ENCODE measurements around the gene DPP3. TPM values are rescaled to one million over a fixed set of nuclear protein-coding genes. Genes with fewer than 3 reads are reported as not detected.

Gene DPP3
- total RNA-seq, 4 donors from 2014 or later = 32.8 to 116 (median 53.4) TPM

DNA sequence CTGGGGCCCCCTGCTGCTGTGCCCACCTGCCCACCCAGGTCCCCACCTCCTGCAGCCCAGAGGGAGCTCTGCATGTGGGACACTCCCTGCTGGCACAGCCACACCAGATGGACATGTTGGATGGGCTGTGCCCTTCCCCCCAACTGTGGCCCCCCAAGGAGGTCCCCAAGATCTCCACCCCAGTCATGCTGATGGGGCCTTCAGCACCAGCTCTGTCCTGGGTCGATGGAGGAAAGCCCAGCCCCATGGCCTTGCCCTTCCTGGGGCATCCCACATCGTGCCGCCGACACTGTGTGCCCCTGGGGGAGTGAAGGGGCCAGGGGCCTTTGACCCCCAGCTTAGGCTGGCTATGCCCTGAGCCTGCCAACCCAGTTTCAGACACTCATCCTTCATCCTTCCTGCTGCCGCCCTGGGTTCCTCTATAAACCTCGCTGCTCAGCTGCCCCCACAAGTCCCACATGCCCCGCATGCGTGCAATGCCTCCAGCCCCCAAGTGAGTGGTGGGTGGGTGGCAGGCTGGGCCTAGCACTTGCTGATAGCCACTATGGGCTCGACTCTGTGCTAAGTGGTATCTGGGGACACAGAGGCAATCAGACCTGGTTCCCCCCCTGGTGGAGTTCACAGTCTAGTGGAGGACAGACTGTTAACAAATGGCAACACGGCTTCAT is 3.9 kb upstream of the DPP3 start:
- no peak overlapping the region for H3K4me3 ChIP-seq
- H3K27me3 ChIP-seq = no peaks in the 10 kb centered on the region
- no peak for DNase-seq
- TF ChIP-seq POLR2AphosphoS5 (IDR thresholded peaks at IDR 0.05) = no peak
- no peak for TF ChIP-seq EP300 (IDR thresholded peaks at IDR 0.05; ENCODE audit: low read depth)
- TF ChIP-seq, protein P1, sequence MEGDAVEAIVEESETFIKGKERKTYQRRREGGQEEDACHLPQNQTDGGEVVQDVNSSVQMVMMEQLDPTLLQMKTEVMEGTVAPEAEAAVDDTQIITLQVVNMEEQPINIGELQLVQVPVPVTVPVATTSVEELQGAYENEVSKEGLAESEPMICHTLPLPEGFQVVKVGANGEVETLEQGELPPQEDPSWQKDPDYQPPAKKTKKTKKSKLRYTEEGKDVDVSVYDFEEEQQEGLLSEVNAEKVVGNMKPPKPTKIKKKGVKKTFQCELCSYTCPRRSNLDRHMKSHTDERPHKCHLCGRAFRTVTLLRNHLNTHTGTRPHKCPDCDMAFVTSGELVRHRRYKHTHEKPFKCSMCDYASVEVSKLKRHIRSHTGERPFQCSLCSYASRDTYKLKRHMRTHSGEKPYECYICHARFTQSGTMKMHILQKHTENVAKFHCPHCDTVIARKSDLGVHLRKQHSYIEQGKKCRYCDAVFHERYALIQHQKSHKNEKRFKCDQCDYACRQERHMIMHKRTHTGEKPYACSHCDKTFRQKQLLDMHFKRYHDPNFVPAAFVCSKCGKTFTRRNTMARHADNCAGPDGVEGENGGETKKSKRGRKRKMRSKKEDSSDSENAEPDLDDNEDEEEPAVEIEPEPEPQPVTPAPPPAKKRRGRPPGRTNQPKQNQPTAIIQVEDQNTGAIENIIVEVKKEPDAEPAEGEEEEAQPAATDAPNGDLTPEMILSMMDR (IDR thresholded peaks at IDR 0.05) = no peak
- no peaks in the 10 kb centered on the region for H3K36me3 ChIP-seq
- no peak overlapping the region for H3K27ac ChIP-seq
- in situ Hi-C loops (cut with MboI; ENCODE audit: low pct_ligation_motif_present in 1 of 4, low pct_unique_long_range_greater_than_20kb in 1 of 4, low sequenced_read_pairs in 3 of 4) (no loop called here), intact Hi-C loops (cut with DNase I; ENCODE audit: low total_unique reads) (no loop called here)
- H3K9me3 ChIP-seq = no peaks in the 10 kb centered on the region
- H3K4me1 ChIP-seq = peaks cover 0 to 18% (median 14%) of the 10 kb centered on the region in 4 donors
- WGBS, 2 donors (ENCODE audit: low coverage in 1 of 2) = 60 to 88% methylated on average over 1 to 10 of the region's 10 CpGs

DNA sequence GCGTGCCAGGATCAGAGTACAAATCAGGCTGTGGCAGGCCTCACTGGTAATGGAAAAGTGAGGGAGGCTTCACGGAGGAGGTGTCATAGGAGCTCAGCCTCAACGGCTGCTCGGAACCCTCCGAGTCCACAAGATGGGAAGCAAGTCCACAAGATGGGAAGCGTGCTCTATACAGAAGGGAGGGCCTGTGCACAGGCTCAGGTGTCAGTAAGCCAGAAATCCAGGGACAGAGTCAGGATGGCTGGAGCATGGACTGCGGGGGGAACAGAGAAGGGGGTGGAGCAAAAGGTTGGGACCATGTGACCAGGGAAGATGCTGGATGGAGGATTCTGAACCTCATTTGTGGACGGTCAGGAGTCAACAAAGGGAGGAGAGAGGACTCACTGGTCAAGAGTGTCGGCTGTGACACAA is 3.4 kb upstream of the DPP3 start:
- intact Hi-C loops (cut with DNase I; ENCODE audit: low total_unique reads) = no loop called here
- no peak overlapping the region for H3K4me3 ChIP-seq
- TF ChIP-seq, protein P1 (IDR thresholded peaks at IDR 0.05) = no peak
- TF ChIP-seq POLR2A (IDR thresholded peaks at IDR 0.05) = no peak
- TF ChIP-seq POLR2AphosphoS5 (IDR thresholded peaks at IDR 0.05) = no peak
- TF ChIP-seq EP300 (IDR thresholded peaks at IDR 0.05; ENCODE audit: low read depth) = no peak
- H3K4me1 ChIP-seq = peaks cover 0 to 18% (median 15%) of the 10 kb centered on the region in 4 donors
- in situ Hi-C loops (cut with MboI; ENCODE audit: low pct_ligation_motif_present in 1 of 4, low pct_unique_long_range_greater_than_20kb in 1 of 4, low sequenced_read_pairs in 3 of 4) = no loop called here
- no peak overlapping the region for H3K27ac ChIP-seq
- no peak for DNase-seq
- no peaks in the 10 kb centered on the region for H3K27me3 ChIP-seq
- 68 to 70% methylated on average over 2 to 9 of the region's 9 CpGs for WGBS, 2 donors (ENCODE audit: low coverage in 1 of 2)
- no peaks in the 10 kb centered on the region for H3K9me3 ChIP-seq
- no peaks in the 10 kb centered on the region for H3K36me3 ChIP-seq

DNA sequence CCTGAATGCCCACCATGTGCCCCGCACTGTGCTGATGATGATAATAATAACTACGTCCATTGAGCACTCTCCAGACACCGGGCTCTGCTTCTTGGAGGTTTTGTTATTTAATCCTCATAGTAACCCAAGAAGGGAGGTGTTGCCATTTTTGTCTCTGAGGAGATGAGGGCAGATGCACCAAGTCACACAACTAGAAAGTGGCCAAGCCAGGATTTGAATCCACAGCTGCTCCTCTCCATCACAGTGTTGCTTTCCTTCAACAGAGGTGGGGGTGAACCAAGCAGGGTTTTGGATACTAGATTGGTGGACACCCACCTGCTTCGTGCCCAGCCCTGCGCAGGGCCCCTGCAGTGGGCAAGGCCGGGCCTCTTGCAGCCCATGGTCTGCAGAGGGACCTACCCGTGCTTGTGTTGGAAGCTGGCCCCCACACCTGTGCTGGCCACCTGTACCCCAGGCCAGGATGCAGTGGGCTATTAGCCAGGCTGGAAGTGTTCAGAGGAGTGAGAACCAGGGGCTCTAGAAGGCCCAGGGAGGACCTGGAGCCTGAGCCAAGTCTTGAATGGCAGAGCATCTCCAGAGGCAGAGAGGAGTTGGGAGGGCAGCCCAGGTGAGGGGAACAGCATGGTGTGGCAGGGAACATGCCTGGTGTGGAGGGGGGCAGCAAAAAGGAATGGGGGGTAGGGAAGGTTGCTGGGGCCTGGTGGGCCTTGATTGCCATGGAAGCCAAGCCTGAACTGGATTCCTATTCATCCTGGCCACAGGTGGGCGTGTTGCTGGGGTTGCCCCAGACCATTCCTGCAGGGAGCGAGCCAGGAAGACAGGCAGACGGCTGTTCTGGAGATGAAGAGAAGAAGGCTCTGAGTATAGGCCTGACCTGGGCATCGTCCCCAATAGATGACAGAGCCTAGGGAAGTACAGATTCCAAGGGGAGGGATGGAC is 2.7 kb upstream of the DPP3 start:
- H3K4me3 ChIP-seq = no peak overlapping the region
- H3K4me1 ChIP-seq = peaks cover 0 to 18% (median 15%) of the 10 kb centered on the region in 4 donors
- no peaks in the 10 kb centered on the region for H3K36me3 ChIP-seq
- no peaks in the 10 kb centered on the region for H3K9me3 ChIP-seq
- no peak for DNase-seq
- no peaks in the 10 kb centered on the region for H3K27me3 ChIP-seq
- no peak overlapping the region for H3K27ac ChIP-seq
- WGBS, 2 donors (ENCODE audit: low coverage in 1 of 2) = 84 to 100% methylated on average over 1 to 11 of the region's 11 CpGs
- in situ Hi-C loops (cut with MboI; ENCODE audit: low pct_ligation_motif_present in 1 of 4, low pct_unique_long_range_greater_than_20kb in 1 of 4, low sequenced_read_pairs in 3 of 4) (no loop called here), intact Hi-C loops (cut with DNase I; ENCODE audit: low total_unique reads) (no loop called here)
- TF ChIP-seq POLR2AphosphoS5 (IDR thresholded peaks at IDR 0.05) (no peak), POLR2A (IDR thresholded peaks at IDR 0.05) (no peak), EP300 (IDR thresholded peaks at IDR 0.05; ENCODE audit: low read depth) (no peak)
- TF ChIP-seq, protein P1 (IDR thresholded peaks at IDR 0.05) = no peak

DNA sequence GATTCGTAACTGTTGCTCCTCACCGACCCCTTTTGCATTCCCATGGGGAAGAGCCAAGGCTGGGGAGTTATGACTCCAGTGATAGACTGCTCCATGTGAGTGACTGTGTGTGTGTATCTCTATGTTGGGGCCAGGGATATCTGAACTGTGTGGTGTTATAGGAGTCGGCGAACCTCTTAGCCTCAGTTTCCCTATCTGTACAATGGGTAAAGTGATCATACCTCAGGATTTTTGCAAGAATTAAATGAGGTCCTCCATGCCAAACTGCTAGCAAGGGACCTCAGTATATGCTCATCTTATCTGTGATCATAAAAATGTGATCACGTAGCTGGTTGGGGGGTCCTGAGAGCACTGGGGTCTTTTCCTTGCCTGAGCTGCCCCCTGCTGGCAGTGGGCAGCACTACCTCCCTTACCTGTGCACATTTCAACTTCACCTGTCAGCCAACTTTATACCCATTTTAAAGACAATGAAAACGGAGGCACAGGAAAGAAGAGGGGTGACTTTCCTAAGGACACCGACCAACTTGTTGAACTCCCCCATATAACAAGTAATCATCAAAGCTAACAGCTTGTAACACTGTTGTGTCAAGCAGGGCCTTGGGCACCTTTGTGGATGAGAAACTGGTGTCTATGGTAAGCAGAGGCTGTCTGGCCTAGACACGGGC is 1.4 kb upstream of the DPP3 start:
- peaks cover 0 to 18% (median 15%) of the 10 kb centered on the region in 4 donors for H3K4me1 ChIP-seq
- H3K27me3 ChIP-seq = no peaks in the 10 kb centered on the region
- 43 to 85% methylated on average over 2 to 8 of the region's 8 CpGs for WGBS, 2 donors (ENCODE audit: low coverage in 1 of 2)
- no peak for DNase-seq
- in situ Hi-C loops (cut with MboI; ENCODE audit: low pct_ligation_motif_present in 1 of 4, low pct_unique_long_range_greater_than_20kb in 1 of 4, low sequenced_read_pairs in 3 of 4) (no loop called here), intact Hi-C loops (cut with DNase I; ENCODE audit: low total_unique reads) (no loop called here)
- peak overlapping the region; percentile 43 to 71 (median 59) for H3K4me3 ChIP-seq
- TF ChIP-seq POLR2AphosphoS5 (IDR thresholded peaks at IDR 0.05) = no peak
- TF ChIP-seq, protein P1 (IDR thresholded peaks at IDR 0.05) = peak; percentile 75 to 85 (median 80)
- no peaks in the 10 kb centered on the region for H3K9me3 ChIP-seq
- peak overlapping the region; percentile 89 to 97 (median 96) for H3K27ac ChIP-seq
- no peaks in the 10 kb centered on the region for H3K36me3 ChIP-seq

All from transverse colon (tissue), 4 donors.